ENCODE measurements around the gene STOML1.
"Not testable (repeated sequence)": the region's sequence is repeated elsewhere in the genome, so short reads cannot be mapped to it uniquely, and the experiment has no call there.

Gene STOML1

DNA sequence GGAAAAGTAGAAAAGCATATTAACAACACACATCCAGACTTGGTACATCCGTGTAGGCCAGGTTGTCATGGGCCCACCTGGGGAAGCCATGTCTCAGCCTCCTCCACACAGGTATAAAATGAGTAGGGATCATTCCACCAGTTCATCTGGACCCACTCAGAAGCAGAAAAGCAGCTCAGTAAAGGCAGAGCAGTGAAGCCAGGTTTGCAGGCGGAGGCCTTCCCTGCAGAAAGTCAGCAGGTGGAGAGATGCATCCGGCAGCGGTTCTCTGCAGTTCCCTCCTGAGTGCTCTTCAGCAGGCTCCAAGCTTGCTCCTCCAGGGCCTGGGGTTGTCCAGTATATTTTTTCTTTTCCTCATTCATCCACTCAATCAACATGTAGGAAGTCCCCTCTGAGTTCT lies 43.7 kb downstream of the STOML1 start:
- DNase-seq (ENCODE audit: low read depth, low spot score) = no peak

DNA sequence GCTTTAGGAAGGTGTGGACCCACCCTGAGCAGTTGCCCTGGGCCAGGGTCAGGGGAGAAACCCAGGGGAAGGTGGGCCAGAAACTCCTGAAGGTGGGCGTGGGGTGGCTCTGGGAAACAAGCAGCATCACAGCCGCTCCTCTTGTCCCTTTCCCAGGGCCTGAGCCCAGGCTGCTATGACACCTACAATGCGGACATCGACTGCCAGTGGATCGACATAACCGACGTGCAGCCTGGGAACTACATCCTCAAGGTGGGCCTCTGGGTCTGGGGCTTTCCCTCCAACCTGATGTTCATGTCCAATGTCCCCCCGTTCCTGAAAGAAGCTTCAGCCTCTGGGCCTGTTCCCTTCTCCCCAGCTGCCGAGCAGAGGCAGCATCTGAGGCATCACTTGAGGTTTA lies 44.4 kb downstream of the STOML1 start:
- DNase-seq (ENCODE audit: low read depth, low spot score) = no peak

DNA sequence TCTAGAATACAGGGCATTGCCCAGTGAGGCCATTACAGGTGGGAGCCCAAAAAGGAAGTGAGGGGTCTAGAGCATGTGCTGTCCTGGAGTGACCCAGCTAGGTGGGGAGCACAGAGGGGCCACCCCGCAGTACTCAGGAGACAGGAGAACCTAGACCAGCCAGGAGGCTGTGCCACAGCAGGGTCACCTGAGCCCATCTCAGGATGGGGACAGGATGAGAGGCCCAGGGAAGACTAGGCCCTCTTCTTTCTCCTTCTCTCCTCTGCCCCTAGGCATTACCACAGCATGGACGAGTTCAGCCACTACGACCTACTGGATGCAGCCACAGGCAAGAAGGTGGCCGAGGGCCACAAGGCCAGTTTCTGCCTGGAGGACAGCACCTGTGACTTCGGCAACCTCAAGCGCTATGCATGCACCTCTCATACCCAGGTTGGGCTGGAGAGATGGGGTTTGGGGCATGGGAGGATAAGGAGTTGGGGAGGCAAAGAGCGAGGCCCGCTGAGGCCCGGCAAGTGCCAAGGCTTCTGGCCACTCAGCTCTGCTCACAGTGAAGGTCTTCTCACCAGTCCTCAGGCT lies 45.2 kb downstream of the STOML1 start:
- DNase-seq (ENCODE audit: low read depth, low spot score) = no peak

GRCh38 chr15:73946046-73946721 lies 45.9 kb downstream of the STOML1 start:
- DNase-seq (ENCODE audit: low read depth, low spot score) = no peak

- DNase-seq (ENCODE audit: low read depth, low spot score) = no peak
Measured at GRCh38 chr15:73945130-73945508, 47.0 kb downstream of the STOML1 start.

- peak; percentile 91 for DNase-seq (ENCODE audit: low read depth, low spot score)
Measured at GRCh38 chr15:73944161-73945129, 47.6 kb downstream of the STOML1 start.

- no peak for DNase-seq (ENCODE audit: low read depth, low spot score)
Measured at GRCh38 chr15:73942751-73943270, 49.3 kb downstream of the STOML1 start.

DNA sequence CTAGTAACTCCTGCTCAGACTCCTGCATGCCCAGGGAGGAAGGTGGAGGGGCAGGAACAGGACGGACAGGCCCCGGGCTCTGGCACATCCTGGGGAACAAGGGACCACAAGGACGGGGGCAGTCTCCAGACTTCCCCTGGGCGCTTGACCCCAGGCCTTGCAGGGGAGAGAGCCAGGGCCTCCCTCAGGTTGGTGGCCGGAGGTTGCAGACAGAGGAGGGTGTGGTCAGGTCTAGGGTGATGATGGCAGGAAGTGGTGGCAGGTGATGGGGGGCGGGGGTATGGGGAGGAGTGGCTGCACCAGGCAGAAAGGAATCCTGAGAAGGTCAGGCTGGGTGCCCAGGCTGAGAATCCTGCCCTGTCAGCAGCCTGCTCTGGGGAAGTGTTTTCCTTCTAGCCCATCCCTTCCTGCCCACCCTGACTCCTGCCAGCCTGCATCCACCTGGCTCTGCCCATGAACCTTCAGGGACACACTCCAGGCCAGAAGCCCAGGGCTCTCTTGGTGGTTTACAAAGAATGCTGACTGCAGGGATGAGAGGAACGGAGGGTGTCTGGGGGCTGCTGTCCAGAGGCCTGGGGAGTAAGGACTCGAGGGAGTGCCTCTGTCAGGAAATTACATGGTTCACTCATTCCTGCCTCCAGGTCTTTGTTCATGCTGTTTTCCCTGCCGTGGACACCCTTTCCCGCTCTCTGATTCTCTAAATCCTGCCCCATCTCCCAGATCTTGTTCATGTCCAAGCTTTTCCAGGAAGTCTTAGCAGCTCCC lies 50.0 kb downstream of the STOML1 start:
- DNase-seq (ENCODE audit: low read depth, low spot score) = peak; percentile 30

DNA sequence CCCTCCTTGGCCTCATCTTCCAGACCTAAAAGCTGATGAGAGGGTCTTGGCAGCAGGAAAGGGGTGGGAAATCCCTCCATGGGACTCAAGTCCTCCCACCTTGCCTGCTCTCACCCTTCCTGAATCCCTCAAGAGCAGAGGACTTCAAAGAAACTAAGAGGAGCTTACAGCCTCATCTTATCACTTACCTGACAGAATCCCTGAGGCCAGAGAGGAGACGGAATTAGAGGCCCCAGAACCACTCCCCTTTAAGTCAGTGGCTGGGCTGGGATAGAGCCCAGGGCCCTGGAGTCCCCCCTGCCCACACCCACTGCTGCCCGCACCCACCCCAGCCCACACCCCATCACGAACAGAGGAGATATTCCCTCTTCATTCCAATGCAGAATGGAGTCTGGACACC lies 50.6 kb downstream of the STOML1 start:
- no peak for DNase-seq (ENCODE audit: low read depth, low spot score)

- DNase-seq (ENCODE audit: low read depth, low spot score) = peak; percentile 86
Measured at GRCh38 chr15:73941044-73941443, 51.1 kb downstream of the STOML1 start.

DNA sequence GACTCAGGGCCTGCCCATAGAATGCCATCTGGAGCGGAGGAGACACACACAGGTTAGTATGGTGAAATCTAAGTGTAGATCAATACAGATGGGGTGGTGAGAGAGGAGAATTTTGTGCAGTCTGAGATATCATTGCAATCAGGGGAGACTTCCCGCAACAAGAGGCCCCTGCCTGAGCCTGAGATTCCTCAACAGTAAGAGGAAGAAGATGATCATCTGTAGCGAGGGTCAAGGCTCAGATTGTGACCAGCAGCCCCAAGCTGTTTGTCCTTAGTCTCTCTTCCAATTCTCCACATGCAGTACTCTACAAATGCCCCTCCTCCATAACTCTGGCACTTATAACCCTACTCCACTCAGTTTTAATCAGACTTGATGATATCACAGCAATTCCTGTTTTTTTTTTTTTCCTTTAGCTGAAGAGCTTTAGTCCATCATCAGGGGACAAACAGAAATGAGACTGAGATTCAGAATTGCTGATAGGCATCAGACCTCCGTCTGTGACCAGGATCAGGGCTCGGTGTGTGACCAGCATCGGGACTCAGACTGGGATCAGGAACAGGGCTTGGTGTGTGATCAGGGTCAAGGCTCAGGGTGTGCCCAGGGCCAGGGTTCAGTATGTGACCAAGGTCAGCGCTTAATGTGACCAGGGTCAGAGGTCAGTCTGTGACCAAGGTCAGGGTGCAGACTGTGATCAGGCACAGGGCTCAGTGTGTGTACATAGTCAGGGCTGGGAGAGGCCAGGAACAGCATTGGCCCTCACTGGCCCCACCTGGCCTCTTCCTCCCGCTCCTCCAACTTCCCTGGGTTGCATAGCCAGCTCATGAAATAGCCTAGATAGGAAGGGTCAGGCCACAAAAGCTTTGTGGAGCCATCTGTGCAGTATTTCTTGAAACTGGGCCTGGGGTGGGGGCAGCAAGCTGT lies 51.8 kb downstream of the STOML1 start:
- DNase-seq (ENCODE audit: low read depth, low spot score) = no peak

DNA sequence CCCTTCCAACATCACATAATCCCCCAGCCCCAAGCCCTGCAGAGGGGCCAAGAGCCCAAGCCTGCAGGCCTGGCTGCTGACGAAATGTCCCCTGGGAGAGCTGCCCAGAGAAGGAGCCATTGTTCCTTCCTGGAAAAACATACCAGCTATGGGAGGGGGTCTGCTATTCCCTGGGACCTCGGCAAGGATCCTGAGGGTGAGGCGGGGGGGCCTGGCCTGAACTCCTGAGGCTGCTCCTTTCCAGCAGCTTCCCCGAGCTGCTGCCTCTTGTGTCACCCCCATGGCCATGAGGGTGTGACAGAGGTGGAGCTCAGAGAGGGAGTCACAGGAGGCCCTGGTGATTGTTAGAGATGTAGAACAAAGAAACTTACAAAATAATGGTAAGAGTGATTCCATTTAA lies 53.0 kb downstream of the STOML1 start:
- no peak for DNase-seq (ENCODE audit: low read depth, low spot score)

DNA sequence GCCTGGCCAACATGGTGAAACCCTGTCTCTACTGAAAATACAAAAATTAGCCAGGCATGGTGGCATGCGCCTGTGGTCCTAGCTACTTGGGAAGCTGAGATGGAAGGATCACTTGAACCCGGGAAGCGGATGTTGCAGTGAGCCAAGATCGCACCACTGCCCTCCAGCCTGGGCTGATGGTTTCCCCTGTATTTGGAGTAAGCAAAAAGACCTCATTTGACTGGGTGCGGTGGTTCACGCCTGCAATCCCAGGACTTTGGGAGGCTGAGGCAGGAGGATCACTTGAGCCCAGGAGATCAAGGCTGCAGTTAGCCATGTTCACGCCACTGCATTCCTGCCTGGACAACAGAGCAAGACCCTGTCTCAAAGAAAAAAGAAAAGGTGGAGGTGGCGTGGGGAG lies 53.6 kb downstream of the STOML1 start:
- DNase-seq (ENCODE audit: low read depth, low spot score) = not testable (repeated sequence)

- no peak for DNase-seq (ENCODE audit: low read depth, low spot score)
Measured at GRCh38 chr15:73937726-73938125, 54.4 kb downstream of the STOML1 start.

DNA sequence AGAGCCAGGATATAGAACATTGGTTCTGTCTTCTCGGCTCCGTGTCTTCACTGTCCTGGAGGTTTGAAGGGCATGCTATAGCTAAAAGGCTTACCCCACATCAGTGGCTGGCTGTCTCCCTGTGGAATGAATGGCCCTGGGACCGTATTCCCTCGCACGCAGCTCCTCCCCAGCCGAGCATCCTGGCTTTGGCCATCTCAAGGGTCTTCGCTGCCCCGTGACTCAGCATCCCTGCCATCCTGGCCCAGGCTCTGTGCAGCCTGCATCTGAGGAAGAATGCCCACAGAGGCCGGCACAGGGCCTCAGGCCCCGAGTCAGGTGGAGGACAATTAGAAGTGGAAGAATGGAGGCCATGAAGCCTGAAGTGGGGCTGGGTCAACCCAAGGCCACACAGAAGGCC lies 54.8 kb downstream of the STOML1 start:
- DNase-seq (ENCODE audit: low read depth, low spot score) = no peak

DNA sequence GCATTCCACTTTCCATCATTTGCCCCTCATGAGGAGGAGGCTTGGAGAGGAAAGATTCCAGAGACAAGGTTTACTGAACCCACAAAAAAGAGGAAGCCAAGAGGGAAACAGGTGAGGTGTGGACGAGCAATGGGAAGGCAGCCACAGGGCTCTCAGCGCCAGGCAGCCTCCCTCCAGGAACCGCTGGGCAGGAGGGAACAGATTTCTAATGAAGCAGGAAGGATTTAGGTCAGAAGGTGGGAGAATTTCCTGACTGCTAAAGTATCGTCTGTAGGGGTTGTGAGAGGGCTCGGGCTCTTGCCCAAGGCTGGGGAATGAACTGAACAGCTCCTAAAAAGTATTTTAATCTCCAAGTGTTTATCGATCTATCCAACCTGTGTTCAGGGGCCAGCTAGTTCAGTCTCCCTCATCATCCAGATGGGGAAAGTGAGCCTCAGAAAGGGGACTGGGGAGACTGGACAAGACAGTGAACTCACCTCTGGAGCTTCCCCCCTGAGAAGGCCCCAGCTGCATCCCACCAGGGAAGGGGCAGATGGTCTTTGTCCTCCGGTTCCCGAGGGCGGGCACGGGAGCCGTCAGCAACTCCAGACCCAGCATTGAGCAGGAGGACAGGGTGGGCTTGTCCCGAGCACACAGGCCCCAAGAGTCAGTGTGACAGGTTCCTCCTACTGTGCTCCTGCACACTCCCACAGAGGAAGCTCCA lies 55.4 kb downstream of the STOML1 start:
- no peak for DNase-seq (ENCODE audit: low read depth, low spot score)

- peak; percentile 47 for DNase-seq (ENCODE audit: low read depth, low spot score)
Measured at GRCh38 chr15:73936181-73936580, 55.9 kb downstream of the STOML1 start.

GRCh38 chr15:73935547-73935946 lies 56.5 kb downstream of the STOML1 start:
- peak; percentile 42 for DNase-seq (ENCODE audit: low read depth, low spot score)

- no peak for DNase-seq (ENCODE audit: low read depth, low spot score)
Measured at GRCh38 chr15:73934281-73934680, 57.8 kb downstream of the STOML1 start.
